Measurements from ENCODE around the gene MCAM.

DNA sequence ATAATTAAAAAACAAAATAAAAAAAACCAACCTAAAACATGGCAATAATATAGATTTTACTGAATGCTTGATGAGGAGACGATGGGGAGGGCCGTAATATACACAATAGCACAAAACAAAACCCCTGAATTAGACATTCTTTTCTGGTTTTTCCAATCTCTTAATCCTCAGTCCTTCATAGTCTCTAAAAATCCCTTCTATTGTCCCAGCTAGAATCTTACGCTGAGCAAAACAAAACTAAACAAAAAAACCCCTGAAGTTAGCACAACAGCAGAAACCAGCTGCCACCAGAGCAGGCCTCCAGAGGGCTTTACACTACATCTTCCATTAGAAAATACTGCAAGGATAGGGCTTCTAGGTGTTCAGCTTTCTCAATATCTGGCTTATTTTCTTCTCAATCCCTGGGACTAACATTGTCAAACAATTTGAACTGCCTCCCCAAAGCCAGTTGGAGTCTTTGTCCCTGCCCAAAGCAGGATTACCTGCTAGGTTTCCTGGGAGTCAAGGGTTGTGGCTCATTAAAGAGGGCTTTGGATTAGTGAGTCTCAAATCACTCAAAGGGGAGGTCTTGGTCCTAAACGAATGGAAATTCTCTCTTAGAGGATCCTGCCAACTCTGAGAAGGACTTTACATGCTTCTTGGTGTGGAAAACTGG is 15.3 kb upstream of the MCAM start:
- TF ChIP-seq CTCF (IDR thresholded peaks at IDR 0.05) (no peak), POLR2A (IDR thresholded peaks at IDR 0.05) (no peak), POLR2AphosphoS5 (IDR thresholded peaks at IDR 0.05) (no peak)
